Nephron (organoid): ENCODE results near the gene POPDC2.
A peak's percentile ranks its signal among the peaks of the same experiment; 100 is the strongest.

Experiments used
- H3K27ac Mint-ChIP-seq, 3 experiments: 2 replicates each; pipeline ENCODE4 v1.8.0; 2020; ENCODE audit warnings: mixed read lengths in 3 of 3, mild to moderate bottlenecking in 2 of 3, moderate library complexity in 1 of 3
- H3K27me3 Mint-ChIP-seq: 2 replicates; pipeline ENCODE4 v1.8.0; 2021; ENCODE audit warnings: low read depth, mild to moderate bottlenecking, moderate library complexity, mixed read lengths
- H3K36me3 Mint-ChIP-seq: 2 replicates; pipeline ENCODE4 v1.8.0; 2020; ENCODE audit warnings: low read depth, mixed read lengths
- H3K4me1 Mint-ChIP-seq: 2 replicates; pipeline ENCODE4 v1.8.0; 2020; ENCODE audit warnings: mixed read lengths
- H3K4me3 Mint-ChIP-seq, 3 experiments: 2 replicates each; pipeline ENCODE4 v1.8.0; 2020; ENCODE audit warnings: mild to moderate bottlenecking in 3 of 3, mixed read lengths in 3 of 3, moderate library complexity in 2 of 3
- H3K9me3 Mint-ChIP-seq: 2 replicates; pipeline ENCODE4 v1.8.0; 2020; ENCODE audit warnings: mixed read lengths
- CTCF ChIP-seq, 3 experiments: fragments of 200-600 bp; sonication (generic); IDR thresholded peaks; one replicate each; pipeline ENCODE4 v1.5.0; 2021; ENCODE audit warnings: antibody characterized with exemption in 3 of 3; ENCODE audit not compliant: unreplicated experiment in 3 of 3

POPDC2 gene

GRCh38 chr3:119700269-119700919 is 40.0 kb upstream of the POPDC2 start:
- H3K4me3 Mint-ChIP-seq: no peak overlapping the region

GRCh38 chr3:119697394-119697793 is 37.0 kb upstream of the POPDC2 start:
- Mint-ChIP-seq H3K4me1 (no peaks in the 10 kb centered on the region), H3K4me3 (no peak overlapping the region), H3K27ac (no peak overlapping the region), H3K36me3 (no peaks in the 10 kb centered on the region), H3K27me3 (no peaks in the 10 kb centered on the region), H3K9me3 (no peaks in the 10 kb centered on the region)
- no peak for TF ChIP-seq CTCF (IDR thresholded peaks at IDR 0.05; ENCODE audit: unreplicated experiment in 3 of 3)

More at GRCh38 chr3:119700269-119700919, 40.0 kb upstream of the POPDC2 start:
- Mint-ChIP-seq H3K4me1 (peaks cover 9% of the 10 kb centered on the region), H3K9me3 (no peaks in the 10 kb centered on the region), H3K27me3 (peaks cover 4% of the 10 kb centered on the region), H3K36me3 (no peaks in the 10 kb centered on the region), H3K27ac (no peak overlapping the region)
- no peak for TF ChIP-seq CTCF (IDR thresholded peaks at IDR 0.05; ENCODE audit: unreplicated experiment in 3 of 3)

- Mint-ChIP-seq H3K27me3 (peaks cover 4% of the 10 kb centered on the region), H3K4me3 (no peak overlapping the region), H3K4me1 (no peaks in the 10 kb centered on the region), H3K36me3 (no peaks in the 10 kb centered on the region), H3K27ac (no peak overlapping the region), H3K9me3 (no peaks in the 10 kb centered on the region)
- no peak for TF ChIP-seq CTCF (IDR thresholded peaks at IDR 0.05; ENCODE audit: unreplicated experiment in 3 of 3)
Measured at GRCh38 chr3:119695480-119695879, 35.1 kb upstream of the POPDC2 start.

GRCh38 chr3:119690043-119690656 is 29.8 kb upstream of the POPDC2 start:
- Mint-ChIP-seq H3K27ac (no peak overlapping the region), H3K27me3 (peaks cover 9% of the 10 kb centered on the region), H3K9me3 (peaks cover 5% of the 10 kb centered on the region), H3K4me3 (no peak overlapping the region), H3K4me1 (no peaks in the 10 kb centered on the region), H3K36me3 (no peaks in the 10 kb centered on the region)
- TF ChIP-seq CTCF (IDR thresholded peaks at IDR 0.05; ENCODE audit: unreplicated experiment in 3 of 3): peak; percentile 19 to 54 (median 38)

GRCh38 chr3:119683421-119683820 is 23.0 kb upstream of the POPDC2 start:
- no peak overlapping the region for H3K27ac Mint-ChIP-seq
- TF ChIP-seq CTCF (IDR thresholded peaks at IDR 0.05; ENCODE audit: unreplicated experiment in 3 of 3): no peak
- no peaks in the 10 kb centered on the region for H3K36me3 Mint-ChIP-seq
- no peaks in the 10 kb centered on the region for H3K4me1 Mint-ChIP-seq
- peaks cover 4% of the 10 kb centered on the region for H3K27me3 Mint-ChIP-seq
- no peak overlapping the region for H3K4me3 Mint-ChIP-seq
- peaks cover 5% of the 10 kb centered on the region for H3K9me3 Mint-ChIP-seq

GRCh38 chr3:119681279-119681678 is 20.9 kb upstream of the POPDC2 start:
- no peaks in the 10 kb centered on the region for H3K27me3 Mint-ChIP-seq
- TF ChIP-seq CTCF (IDR thresholded peaks at IDR 0.05; ENCODE audit: unreplicated experiment in 3 of 3): peak; percentile 54 to 68 (median 54)
- H3K4me1 Mint-ChIP-seq: peaks cover 12% of the 10 kb centered on the region
- H3K4me3 Mint-ChIP-seq: no peak overlapping the region
- no peaks in the 10 kb centered on the region for H3K36me3 Mint-ChIP-seq
- H3K27ac Mint-ChIP-seq: no peak overlapping the region
- H3K9me3 Mint-ChIP-seq: no peaks in the 10 kb centered on the region
